OCI-LY1 (cell line): ENCODE results near the gene PPP1R12A.

ENCODE experiments used
- H2AFZ ChIP-seq: fragments of 200-600 bp; sonication (generic), shearing (Covaris generic); 2 replicates; pipeline ENCODE4 v1.6.0; 2014; ENCODE audit warnings: antibody characterized with exemption, mild to moderate bottlenecking, low read length
- H3F3A ChIP-seq: fragments of 200-600 bp; sonication (generic), shearing (Covaris generic); 2 replicates; pipeline ENCODE4 v1.6.0; 2014; ENCODE audit warnings: mild to moderate bottlenecking, antibody characterized with exemption, low read length, moderate library complexity; ENCODE audit not compliant: insufficient read depth
- H3K27ac ChIP-seq: fragments of 200-600 bp; sonication (generic); 2 replicates; pipeline ENCODE4 v1.5.1; 2014; ENCODE audit warnings: low read length, mixed run types, mild to moderate bottlenecking, low read depth; ENCODE audit not compliant: poor library complexity, severe bottlenecking
- H3K27me3 ChIP-seq: fragments of 200-600 bp; sonication (generic); 2 replicates; pipeline ENCODE4 v1.6.0; 2014; ENCODE audit warnings: antibody characterized with exemption, mild to moderate bottlenecking, low read length, moderate library complexity; ENCODE audit not compliant: insufficient read depth
- H3K36me3 ChIP-seq: fragments of 200-600 bp; sonication (generic); 2 replicates; pipeline ENCODE4 v1.6.1; 2014; ENCODE audit warnings: mild to moderate bottlenecking, antibody characterized with exemption, low read length, moderate library complexity, mixed read lengths; ENCODE audit not compliant: insufficient read depth
- H3K4me1 ChIP-seq: fragments of 200-600 bp; sonication (generic); 2 replicates; pipeline ENCODE4 v1.5.1; 2014; ENCODE audit warnings: mild to moderate bottlenecking, low read length, moderate library complexity; ENCODE audit not compliant: insufficient read depth, severe bottlenecking
- H3K4me2 ChIP-seq: fragments of 200-600 bp; sonication (generic), shearing (Covaris generic); 2 replicates; pipeline ENCODE4 v1.6.1; 2014; ENCODE audit warnings: low read length
- H3K4me3 ChIP-seq: fragments of 200-600 bp; sonication (generic); 2 replicates; pipeline ENCODE4 v1.5.1; 2014; ENCODE audit warnings: low read length, low read depth, mild to moderate bottlenecking, mixed read lengths; ENCODE audit not compliant: poor library complexity, severe bottlenecking
- H3K79me2 ChIP-seq: fragments of 200-600 bp; shearing (Covaris generic); 2 replicates; pipeline ENCODE4 v1.6.1; 2016; ENCODE audit warnings: mixed run types, low read length, mixed read lengths; ENCODE audit not compliant: insufficient read depth
- H3K9ac ChIP-seq: fragments of 200-600 bp; sonication (generic), shearing (Covaris generic); 2 replicates; pipeline ENCODE4 v1.6.1; 2014; ENCODE audit warnings: mild to moderate bottlenecking, low read length, mixed read lengths
- H3K9me2 ChIP-seq: fragments of 200-600 bp; sonication (generic), shearing (Covaris generic); 2 replicates; pipeline ENCODE4 v1.6.1; 2014; ENCODE audit warnings: low read depth, mild to moderate bottlenecking, low read length, mixed read lengths
- H3K9me3 ChIP-seq: fragments of 200-600 bp; shearing (Covaris generic); 2 replicates; pipeline ENCODE4 v1.6.1; 2014; ENCODE audit warnings: low read length, mixed read lengths
- H4K20me1 ChIP-seq: fragments of 200-600 bp; sonication (generic), shearing (Covaris generic); 2 replicates; pipeline ENCODE4 v1.6.0; 2016; ENCODE audit warnings: mild to moderate bottlenecking, low read length; ENCODE audit not compliant: insufficient read depth
- EZH2 ChIP-seq: fragments of 200-600 bp; sonication (generic), shearing (Covaris generic); IDR thresholded peaks from 2 replicates; pipeline ENCODE4 v1.8.0; 2017; ENCODE audit warnings: borderline replicate concordance, mixed run types, mild to moderate bottlenecking, antibody characterized with exemption, low read length, moderate library complexity, mixed read lengths
- TF ChIP-seq, protein P1 (sequence below): fragments of 200-600 bp; sonication (generic), shearing (Covaris generic); IDR thresholded peaks from 2 replicates; pipeline ENCODE4 v1.5.1; 2017; ENCODE audit warnings: mild to moderate bottlenecking, antibody characterized with exemption, low read length, moderate library complexity, mixed read lengths

PPP1R12A gene

DNA sequence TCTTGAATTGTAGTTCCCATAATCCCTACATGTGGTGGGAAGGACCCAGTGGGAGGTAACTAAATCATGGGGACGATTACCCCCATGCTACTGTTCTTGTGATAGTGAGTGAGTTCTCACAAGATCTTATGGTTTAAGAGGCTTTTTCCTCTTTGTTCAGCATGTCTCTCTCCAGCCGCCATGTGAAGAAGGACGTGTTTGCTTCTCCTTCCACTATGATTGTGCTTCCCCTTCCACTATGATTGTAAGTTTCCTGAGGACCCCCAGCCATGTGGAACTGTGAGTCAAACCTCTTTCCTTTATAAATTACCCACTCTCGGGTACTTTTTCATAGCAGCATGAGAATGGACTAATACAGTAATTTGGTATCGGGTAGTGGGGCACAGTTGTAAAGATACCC is 97.3 kb downstream of the PPP1R12A start:
- no peaks in the 10 kb centered on the region for H3K9me2 ChIP-seq
- TF ChIP-seq, protein P1, sequence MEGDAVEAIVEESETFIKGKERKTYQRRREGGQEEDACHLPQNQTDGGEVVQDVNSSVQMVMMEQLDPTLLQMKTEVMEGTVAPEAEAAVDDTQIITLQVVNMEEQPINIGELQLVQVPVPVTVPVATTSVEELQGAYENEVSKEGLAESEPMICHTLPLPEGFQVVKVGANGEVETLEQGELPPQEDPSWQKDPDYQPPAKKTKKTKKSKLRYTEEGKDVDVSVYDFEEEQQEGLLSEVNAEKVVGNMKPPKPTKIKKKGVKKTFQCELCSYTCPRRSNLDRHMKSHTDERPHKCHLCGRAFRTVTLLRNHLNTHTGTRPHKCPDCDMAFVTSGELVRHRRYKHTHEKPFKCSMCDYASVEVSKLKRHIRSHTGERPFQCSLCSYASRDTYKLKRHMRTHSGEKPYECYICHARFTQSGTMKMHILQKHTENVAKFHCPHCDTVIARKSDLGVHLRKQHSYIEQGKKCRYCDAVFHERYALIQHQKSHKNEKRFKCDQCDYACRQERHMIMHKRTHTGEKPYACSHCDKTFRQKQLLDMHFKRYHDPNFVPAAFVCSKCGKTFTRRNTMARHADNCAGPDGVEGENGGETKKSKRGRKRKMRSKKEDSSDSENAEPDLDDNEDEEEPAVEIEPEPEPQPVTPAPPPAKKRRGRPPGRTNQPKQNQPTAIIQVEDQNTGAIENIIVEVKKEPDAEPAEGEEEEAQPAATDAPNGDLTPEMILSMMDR: no peak
- TF ChIP-seq EZH2: no peak
- H3K36me3 ChIP-seq: peaks cover 42% of the 10 kb centered on the region
- H3K9ac ChIP-seq: no peak overlapping the region
- no peak overlapping the region for H2AFZ ChIP-seq
- H3K4me2 ChIP-seq: no peak overlapping the region
- no peaks in the 10 kb centered on the region for H3K4me1 ChIP-seq
- H3K27me3 ChIP-seq: no peaks in the 10 kb centered on the region
- H3K79me2 ChIP-seq: 0 out of 2 replicates have a peak, but pooled peaks cover 4% of the 10 kb centered on the region
- no peak overlapping the region for H3K4me3 ChIP-seq
- no peak overlapping the region for H3K27ac ChIP-seq
- H4K20me1 ChIP-seq: no peaks in the 10 kb centered on the region
- peaks cover 6% of the 10 kb centered on the region; the same call in 1 of the 2 replicates for H3K9me3 ChIP-seq
- H3F3A ChIP-seq: no peaks in the 10 kb centered on the region

DNA sequence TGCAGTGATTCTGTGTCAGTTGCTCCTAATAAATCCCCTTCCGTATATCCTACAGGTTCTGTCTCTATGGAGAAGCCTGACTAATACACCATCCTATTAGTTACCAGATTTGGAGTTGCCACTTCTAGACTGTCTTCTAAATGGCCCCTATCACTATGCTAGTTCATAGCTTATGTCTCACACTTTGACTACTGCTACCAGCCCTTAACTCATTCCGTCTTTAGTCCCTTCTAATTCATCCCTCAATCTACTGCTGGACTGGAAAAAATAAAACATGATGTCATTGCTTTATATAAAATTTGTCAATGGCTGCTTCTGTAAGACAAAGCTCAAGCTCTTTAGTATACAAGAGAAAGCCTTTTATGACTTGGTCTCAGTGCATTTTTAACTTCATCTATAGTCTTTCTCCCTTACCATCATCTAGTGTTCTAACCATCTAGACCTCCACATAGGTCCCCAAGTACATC is 99.5 kb downstream of the PPP1R12A start:
- H3K9me3 ChIP-seq: peaks cover 6% of the 10 kb centered on the region; the same call in 1 of the 2 replicates
- no peak overlapping the region for H3K4me3 ChIP-seq
- no peaks in the 10 kb centered on the region for H3K27me3 ChIP-seq
- H4K20me1 ChIP-seq: no peaks in the 10 kb centered on the region
- H3K4me2 ChIP-seq: no peak overlapping the region
- 0 out of 2 replicates have a peak, but pooled peaks cover 4% of the 10 kb centered on the region for H3K79me2 ChIP-seq
- H3K36me3 ChIP-seq: peaks cover 34% of the 10 kb centered on the region
- no peak for TF ChIP-seq EZH2
- TF ChIP-seq, protein P1: no peak
- H3K9ac ChIP-seq: no peak overlapping the region
- H3K4me1 ChIP-seq: no peaks in the 10 kb centered on the region
- no peak overlapping the region for H2AFZ ChIP-seq
- H3F3A ChIP-seq: no peaks in the 10 kb centered on the region
- no peak overlapping the region for H3K27ac ChIP-seq
- no peaks in the 10 kb centered on the region for H3K9me2 ChIP-seq

DNA sequence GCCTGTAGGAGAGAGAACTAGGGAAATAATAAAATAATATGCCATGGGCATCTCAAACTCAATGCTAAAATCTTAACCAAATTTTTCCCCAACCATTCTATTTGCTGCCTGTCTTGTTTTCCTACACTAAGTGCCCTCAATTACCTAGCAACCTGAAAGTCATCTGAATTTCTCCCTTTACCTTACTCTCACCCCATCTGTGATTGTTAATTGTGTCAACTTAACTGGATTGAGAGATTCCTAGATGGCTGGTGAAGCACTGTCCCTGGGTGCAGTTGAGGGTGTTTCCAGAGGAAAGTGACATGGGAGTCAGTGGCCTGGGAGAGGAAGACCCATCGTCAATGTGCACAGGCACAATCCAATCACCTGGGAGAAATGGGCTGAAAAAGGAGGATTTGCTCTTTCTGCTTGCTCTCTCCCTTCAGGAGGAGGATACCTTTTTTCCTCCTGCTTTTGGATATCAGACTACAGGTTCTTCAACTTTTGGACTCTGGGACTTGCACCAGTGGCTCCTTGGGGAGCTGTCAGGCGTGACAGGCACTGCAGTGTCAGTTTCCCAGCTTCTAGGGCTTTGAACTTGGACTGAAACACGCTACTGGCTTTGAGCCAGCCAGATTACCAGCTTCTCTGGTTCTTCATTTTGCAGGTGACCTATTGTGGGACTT is 100.1 kb downstream of the PPP1R12A start:
- 0 out of 2 replicates have a peak, but pooled peaks cover 4% of the 10 kb centered on the region for H3K79me2 ChIP-seq
- H3F3A ChIP-seq: no peaks in the 10 kb centered on the region
- no peak overlapping the region for H3K27ac ChIP-seq
- peaks cover 34% of the 10 kb centered on the region for H3K36me3 ChIP-seq
- TF ChIP-seq, protein P1: no peak
- no peak for TF ChIP-seq EZH2
- no peak overlapping the region for H3K9ac ChIP-seq
- no peaks in the 10 kb centered on the region for H3K4me1 ChIP-seq
- no peaks in the 10 kb centered on the region for H4K20me1 ChIP-seq
- H3K9me3 ChIP-seq: peaks cover 6% of the 10 kb centered on the region; the same call in 1 of the 2 replicates
- H3K27me3 ChIP-seq: no peaks in the 10 kb centered on the region
- H3K9me2 ChIP-seq: no peaks in the 10 kb centered on the region
- H3K4me3 ChIP-seq: no peak overlapping the region
- no peak overlapping the region for H2AFZ ChIP-seq
- H3K4me2 ChIP-seq: no peak overlapping the region
